Measurements from ENCODE around the gene MRPL19.
A peak's percentile ranks its signal among the peaks of the same experiment; 100 is the strongest.

MRPL19 gene

DNA sequence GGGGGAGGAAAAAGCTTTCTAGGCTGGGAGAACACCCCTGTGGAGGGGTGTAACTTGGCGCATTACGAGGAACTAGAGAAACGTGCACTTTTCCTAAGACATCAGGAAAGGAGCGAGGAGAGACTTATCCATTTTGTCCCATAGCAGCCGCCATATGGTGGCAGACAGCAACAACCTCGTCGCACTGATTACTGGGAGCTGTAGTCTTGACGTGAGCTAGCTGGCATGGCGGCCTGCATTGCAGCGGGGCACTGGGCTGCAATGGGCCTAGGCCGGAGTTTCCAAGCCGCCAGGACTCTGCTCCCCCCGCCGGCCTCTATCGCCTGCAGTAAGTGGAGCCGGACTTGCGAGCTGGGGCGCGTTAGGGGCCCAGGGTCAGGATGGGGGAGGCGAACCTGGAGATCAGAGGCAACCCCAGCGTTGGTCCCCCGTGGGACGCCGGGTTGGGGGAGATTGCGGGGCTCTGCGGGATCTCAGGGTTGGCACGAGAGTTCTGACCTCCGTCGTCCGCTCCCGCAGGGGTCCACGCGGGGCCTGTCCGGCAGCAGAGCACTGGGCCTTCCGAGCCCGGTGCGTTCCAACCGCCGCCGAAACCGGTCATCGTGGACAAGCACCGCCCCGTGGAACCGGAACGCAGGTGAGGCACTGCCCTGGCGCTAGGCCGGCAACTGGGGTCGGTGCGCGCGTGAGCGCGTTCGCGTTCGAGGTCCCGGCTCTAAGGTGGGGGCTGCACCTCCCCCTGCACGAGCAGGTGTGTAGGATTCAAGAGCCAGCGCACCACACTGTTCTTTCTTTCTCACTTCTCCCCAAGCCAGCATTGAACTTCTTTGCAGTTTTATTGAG is at the start of gene MRPL19:
TSS of gene MRPL19 (plus strand) at position 201 of the 843 bp plus-strand sequence. CDS start at position 226, 25 bp downstream.
- DNase-seq: peak; percentile 88

GRCh38 chr2:75596784-75597183 is 49.8 kb upstream of the MRPL19 start:
- DNase-seq: no peak

- DNase-seq: no peak
Observed at GRCh38 chr2:75597949-75598348, 48.6 kb upstream of the MRPL19 start.

- DNase-seq: no peak
Observed at GRCh38 chr2:75598589-75599155, 47.9 kb upstream of the MRPL19 start.

GRCh38 chr2:75600461-75601011 is 46.0 kb upstream of the MRPL19 start:
- no peak for DNase-seq

DNA sequence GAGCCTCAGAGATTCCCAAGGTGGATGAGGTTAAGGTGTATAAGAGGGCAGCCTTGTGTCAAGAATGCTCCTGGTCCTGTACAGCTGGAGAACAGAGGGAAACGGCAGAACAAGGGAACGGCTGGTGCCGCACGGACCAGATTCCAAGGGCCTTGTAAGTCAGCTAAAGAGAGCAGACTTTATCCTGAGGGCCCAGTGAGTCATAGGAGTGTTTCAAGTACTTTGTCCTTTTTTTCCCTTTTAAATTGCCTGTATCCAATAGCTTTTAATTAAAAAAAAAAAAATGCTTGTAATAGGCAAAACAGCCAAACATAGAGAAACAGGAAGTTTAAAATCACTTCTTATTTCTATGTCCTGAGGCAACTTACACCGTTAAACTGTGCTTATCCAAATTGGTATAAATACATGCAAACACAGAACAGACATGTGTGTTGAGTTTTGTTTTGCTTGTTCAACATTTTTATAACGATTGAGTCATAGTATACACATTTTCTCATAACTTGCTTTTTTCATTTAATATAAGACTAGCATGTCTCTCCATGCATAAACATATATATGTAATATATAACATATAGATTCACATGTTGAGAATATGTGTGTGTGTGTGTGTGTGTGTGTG is 43.8 kb upstream of the MRPL19 start:
- no peak for DNase-seq

- no peak for DNase-seq
Observed at GRCh38 chr2:75603477-75603876, 43.1 kb upstream of the MRPL19 start.

DNA sequence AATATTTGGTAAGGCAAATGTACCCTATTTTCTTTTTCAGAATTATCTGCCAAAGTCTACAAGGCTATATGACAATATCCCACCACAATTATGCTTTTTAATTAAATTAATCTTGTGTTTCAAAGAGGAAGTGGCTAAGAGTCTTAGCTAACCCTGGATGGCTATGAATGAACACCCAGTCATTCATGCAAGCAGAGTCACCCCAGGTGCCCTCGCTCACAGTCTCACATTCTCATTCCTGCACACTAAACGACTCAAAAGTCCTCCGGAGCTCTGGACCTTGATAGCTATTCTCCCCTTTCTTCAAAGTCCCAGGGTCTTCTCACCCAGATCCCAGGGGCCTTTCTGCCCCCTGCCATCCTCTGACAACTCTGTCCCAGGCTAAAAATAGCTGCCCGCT is 42.1 kb upstream of the MRPL19 start:
- DNase-seq: no peak

GRCh38 chr2:75605770-75606529 is 40.6 kb upstream of the MRPL19 start:
- no peak for DNase-seq

GRCh38 chr2:75606761-75607399 is 39.7 kb upstream of the MRPL19 start:
- DNase-seq: no peak

GRCh38 chr2:75607400-75607798 is 39.2 kb upstream of the MRPL19 start:
- DNase-seq: no peak

- no peak for DNase-seq
Observed at GRCh38 chr2:75607988-75608683, 38.4 kb upstream of the MRPL19 start.

DNA sequence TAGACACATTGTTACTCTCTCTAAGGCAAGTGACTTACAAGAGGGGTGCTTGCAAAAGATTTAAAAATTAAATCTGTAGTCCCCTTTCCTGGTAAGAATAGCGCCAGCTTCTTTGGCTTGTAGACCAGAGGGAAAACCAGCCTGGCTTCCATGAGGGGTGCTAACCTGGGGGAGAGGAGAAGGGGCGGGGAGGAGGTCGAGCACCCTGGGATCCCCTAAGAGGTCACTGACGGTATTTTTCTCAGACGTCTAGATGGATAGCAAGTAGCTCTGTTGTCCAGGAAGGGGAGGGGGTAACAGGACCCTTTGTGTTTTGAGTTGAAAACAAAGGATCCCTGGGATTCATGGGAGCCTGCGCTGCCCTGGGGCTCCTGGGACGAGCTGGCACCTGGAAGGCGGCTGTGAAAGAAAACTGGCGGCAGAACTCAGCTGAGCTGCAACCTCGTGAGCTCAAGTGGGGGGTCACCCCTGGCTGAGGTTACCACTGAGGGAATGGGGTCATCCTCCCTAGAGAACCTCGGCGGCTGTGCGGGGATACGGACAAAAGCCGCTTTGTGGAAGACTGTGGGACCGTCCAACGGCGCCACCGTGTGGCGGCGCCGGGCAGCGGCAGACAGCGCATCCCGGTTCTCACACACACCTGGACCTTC is 37.8 kb upstream of the MRPL19 start:
- DNase-seq: peak; percentile 13

- no peak for DNase-seq
Observed at GRCh38 chr2:75609334-75609689, 37.3 kb upstream of the MRPL19 start.

- DNase-seq: no peak
Observed at GRCh38 chr2:75609937-75610508, 36.6 kb upstream of the MRPL19 start.

DNA sequence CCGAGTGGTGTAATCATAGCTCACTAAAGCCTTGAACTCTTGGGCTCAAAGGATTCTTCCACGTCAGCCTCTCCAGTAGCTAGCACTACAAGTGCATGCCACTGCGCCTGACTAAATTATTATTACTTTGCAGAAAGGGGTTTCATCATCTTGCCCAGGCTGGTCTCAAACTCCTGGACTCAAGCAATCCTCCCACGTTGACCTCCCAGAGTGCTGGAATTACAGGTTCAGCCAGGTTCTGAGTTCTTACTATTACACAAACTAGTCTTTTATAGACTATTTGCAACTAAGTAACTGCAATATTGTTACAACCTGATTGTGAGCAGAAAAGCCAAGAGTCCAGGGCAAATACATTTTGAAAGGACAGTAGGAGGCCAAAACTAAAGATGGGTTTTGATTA is 35.9 kb upstream of the MRPL19 start:
- no peak for DNase-seq

DNA sequence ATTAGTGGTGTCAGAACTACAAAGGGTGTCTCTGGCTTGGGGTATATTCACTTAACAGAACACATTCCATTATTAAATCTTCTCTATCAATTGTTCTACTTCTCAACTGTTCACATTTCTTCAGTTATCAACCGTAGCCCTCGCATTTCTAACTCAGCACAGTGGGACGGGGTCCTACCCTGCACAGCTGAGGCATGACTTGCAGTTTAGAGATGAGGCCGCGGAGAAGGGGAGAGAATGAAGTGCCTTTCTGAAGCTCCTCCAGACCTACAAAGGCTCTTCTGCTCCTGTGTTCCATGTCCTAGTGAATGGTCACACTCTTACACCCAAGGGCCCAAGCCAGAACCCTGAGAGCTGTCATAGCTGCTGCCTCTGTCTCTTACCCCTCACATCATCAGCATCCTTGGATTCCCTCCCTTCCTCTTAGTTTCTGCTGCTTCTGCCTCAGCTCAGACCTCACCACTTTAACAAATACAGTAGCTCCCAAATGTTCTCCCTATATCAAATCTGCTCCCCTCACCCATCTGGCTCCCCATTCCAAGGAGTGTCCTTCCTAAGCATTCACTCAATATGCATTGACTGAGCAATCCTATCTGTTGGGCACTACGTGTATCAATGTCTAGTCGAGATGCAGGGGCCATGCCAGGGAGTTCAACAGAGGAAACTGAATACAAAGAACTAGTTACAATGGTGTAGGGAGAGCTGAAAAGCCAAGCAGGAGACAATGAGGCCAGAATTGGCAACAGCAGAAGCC is 34.3 kb upstream of the MRPL19 start:
- DNase-seq: no peak

DNA sequence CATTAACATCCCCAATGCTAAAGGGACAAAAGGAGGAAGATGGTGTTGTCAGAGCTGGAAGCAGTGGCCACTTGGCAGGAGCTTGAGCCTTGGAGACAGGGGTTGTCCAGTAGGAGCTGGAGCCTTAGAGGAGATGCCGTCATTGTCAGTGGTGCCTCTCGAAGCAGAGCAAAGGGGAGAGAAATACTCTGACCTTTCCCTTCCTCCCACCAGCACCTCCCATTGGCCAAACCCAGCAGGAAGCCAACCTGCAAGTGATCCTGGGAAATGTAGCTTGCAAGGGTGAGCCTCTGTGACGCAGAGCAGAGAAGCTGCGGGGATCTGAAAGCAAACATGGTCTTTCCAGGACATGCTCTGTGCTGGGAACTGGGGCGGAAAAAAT is 33.7 kb upstream of the MRPL19 start:
- no peak for DNase-seq

DNA sequence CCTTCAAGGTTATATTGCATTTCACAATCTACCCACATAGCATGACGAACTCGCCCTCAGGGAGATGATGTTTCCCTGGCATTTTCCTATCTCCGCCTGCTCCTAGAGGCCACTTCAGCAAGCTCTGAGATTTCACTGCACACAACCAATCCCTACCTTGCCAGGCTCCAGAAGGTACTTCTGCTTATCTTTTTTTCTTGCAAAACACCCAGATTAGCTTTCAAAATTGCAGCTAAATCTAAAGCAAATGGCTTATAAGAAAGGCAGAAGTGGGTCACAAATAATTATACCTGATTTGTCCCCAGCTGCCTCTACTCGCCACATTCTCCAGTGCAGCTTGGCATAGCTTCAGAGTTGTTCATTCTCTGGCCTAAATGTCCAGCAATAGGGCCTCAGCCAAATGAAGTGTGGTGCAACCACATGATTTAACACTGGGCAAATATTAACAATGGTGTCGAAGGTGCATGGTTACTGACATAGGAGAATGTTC is 32.4 kb upstream of the MRPL19 start:
- no peak for DNase-seq

- DNase-seq: no peak
Observed at GRCh38 chr2:75616406-75616805, 30.2 kb upstream of the MRPL19 start.

All from NCI-H2171 (cell line).